ENCODE data around the gene PLA2R1. TPM values are rescaled to one million over a fixed set of nuclear protein-coding genes. Genes with fewer than 3 reads are reported as not detected.

PLA2R1 gene
- total and polyA plus RNA-seq, 10 of the 15 experiments (the other 5 are each of a cell fraction or from before 2014, with no cell fraction given), result 0.01 to 0.05 (median 0.02) TPM; not detected in 6

DNA sequence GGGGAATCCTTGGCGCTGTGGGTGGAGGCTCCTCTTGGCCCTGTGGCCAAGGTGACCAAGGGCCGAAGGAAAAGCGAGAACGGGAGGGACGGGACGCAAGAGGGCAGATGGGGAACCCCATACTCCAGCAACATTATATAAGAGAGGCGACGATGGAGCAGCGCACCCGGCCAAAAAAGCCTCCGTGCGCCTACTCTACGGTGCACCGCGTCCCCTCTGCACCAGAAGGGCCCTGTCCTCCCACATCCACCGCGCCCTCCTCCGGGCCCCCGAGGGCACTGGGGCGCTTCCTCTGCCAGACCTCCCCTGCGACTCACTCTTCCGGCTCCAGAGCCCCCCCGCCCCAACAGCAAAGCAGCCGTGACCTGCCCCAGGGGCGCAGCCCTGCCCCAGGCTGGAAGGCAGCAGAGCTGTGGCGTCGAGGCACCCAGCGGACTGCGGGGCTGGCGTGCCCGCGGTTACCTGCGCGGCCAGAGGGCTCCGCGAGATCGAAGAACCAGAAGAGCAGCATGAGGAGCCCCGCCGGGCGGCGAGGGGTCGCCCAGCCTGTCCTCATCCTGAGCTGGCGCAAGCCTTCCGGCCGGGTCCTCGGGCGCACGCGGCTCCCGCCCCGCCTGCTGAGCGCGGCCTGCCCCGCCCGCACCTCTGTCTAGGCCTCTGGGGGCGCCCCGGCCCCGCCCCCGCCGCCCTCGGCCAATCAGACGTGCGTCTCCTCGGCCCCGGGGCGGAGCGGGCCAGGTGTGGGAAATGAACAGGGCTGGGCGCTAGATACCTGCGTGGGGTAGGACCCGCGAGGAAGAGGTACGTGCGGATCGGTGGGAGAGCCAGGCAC lies 158.1 kb downstream of the PLA2R1 start, which contains the start of gene LY75 (continued):
- 0 out of 2 replicates have a peak, but pooled peaks have one; percentile 17 for TF ChIP-seq STAT1 (conservative IDR thresholded peaks at IDR 0.05)
- no peak for TF ChIP-seq NFXL1 (IDR thresholded peaks at IDR 0.05; ENCODE audit: borderline replicate concordance)
- TF ChIP-seq YBX1 (IDR thresholded peaks at IDR 0.05), result no peak
- TF ChIP-seq ESRRA (IDR thresholded peaks at IDR 0.05; ENCODE audit: low read length), result 0 out of 2 replicates have a peak, but pooled peaks have one; percentile 8
- no peak for TF ChIP-seq RFX5 (IDR thresholded peaks at IDR 0.05; ENCODE audit: low read depth, low read length)
- TF ChIP-seq SMAD1 (IDR thresholded peaks at IDR 0.05; ENCODE audit: low read depth, partially characterized antibody), result peak; percentile 29
- TF ChIP-seq TAF1 (IDR thresholded peaks at IDR 0.05; ENCODE audit: borderline replicate concordance, low read depth, low read length), result no peak
- TF ChIP-seq, protein P1, sequence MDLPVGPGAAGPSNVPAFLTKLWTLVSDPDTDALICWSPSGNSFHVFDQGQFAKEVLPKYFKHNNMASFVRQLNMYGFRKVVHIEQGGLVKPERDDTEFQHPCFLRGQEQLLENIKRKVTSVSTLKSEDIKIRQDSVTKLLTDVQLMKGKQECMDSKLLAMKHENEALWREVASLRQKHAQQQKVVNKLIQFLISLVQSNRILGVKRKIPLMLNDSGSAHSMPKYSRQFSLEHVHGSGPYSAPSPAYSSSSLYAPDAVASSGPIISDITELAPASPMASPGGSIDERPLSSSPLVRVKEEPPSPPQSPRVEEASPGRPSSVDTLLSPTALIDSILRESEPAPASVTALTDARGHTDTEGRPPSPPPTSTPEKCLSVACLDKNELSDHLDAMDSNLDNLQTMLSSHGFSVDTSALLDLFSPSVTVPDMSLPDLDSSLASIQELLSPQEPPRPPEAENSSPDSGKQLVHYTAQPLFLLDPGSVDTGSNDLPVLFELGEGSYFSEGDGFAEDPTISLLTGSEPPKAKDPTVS (IDR thresholded peaks at IDR 0.05; ENCODE audit: low read depth, low read length), result no peak
- peak; percentile 58; the same call in 1 of the 2 replicates for TF ChIP-seq NFYB (IDR thresholded peaks at IDR 0.05; ENCODE audit: insufficient read depth, low read depth, low read length)
- no peak for TF ChIP-seq SPI1 (IDR thresholded peaks at IDR 0.05; ENCODE audit: borderline replicate concordance, insufficient read depth, low read depth, low read length)
- TF ChIP-seq HCFC1 (IDR thresholded peaks at IDR 0.05; ENCODE audit: low read length), result no peak
- TF ChIP-seq POLR2AphosphoS5 (IDR thresholded peaks at IDR 0.05; ENCODE audit: low read length), result peak; percentile 88
- no peak for TF ChIP-seq IRF4 (IDR thresholded peaks at IDR 0.05; ENCODE audit: low read depth, low read length)
- TF ChIP-seq, protein P2, sequence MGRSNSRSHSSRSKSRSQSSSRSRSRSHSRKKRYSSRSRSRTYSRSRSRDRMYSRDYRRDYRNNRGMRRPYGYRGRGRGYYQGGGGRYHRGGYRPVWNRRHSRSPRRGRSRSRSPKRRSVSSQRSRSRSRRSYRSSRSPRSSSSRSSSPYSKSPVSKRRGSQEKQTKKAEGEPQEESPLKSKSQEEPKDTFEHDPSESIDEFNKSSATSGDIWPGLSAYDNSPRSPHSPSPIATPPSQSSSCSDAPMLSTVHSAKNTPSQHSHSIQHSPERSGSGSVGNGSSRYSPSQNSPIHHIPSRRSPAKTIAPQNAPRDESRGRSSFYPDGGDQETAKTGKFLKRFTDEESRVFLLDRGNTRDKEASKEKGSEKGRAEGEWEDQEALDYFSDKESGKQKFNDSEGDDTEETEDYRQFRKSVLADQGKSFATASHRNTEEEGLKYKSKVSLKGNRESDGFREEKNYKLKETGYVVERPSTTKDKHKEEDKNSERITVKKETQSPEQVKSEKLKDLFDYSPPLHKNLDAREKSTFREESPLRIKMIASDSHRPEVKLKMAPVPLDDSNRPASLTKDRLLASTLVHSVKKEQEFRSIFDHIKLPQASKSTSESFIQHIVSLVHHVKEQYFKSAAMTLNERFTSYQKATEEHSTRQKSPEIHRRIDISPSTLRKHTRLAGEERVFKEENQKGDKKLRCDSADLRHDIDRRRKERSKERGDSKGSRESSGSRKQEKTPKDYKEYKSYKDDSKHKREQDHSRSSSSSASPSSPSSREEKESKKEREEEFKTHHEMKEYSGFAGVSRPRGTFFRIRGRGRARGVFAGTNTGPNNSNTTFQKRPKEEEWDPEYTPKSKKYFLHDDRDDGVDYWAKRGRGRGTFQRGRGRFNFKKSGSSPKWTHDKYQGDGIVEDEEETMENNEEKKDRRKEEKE (IDR thresholded peaks at IDR 0.05), result no peak
- no peak; the same call in none of the 2 replicates for TF ChIP-seq SIN3A (IDR thresholded peaks at IDR 0.05; ENCODE audit: low read depth, low read length)
- peak; percentile 4; the same call in 1 of the 2 replicates for TF ChIP-seq RUNX3 (IDR thresholded peaks at IDR 0.05; ENCODE audit: low read length)
- TF ChIP-seq SREBF2 (IDR thresholded peaks at IDR 0.05; ENCODE audit: low read length), result no peak
- no peak; the same call in none of the 2 replicates for TF ChIP-seq YY1 (IDR thresholded peaks at IDR 0.05; ENCODE audit: low read depth, low read length)
- peak; percentile 47 to 75; a peak in 3 of 4 replicates for TF ChIP-seq BHLHE40 (IDR thresholded peaks at IDR 0.05; ENCODE audit: borderline replicate concordance in 1 of 2, low read depth in 2 of 2, low read length in 1 of 2)
- TF ChIP-seq, protein P3, sequence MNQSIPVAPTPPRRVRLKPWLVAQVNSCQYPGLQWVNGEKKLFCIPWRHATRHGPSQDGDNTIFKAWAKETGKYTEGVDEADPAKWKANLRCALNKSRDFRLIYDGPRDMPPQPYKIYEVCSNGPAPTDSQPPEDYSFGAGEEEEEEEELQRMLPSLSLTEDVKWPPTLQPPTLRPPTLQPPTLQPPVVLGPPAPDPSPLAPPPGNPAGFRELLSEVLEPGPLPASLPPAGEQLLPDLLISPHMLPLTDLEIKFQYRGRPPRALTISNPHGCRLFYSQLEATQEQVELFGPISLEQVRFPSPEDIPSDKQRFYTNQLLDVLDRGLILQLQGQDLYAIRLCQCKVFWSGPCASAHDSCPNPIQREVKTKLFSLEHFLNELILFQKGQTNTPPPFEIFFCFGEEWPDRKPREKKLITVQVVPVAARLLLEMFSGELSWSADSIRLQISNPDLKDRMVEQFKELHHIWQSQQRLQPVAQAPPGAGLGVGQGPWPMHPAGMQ (IDR thresholded peaks at IDR 0.05; ENCODE audit: borderline replicate concordance), result no peak
- TF ChIP-seq ZNF207 (IDR thresholded peaks at IDR 0.05; ENCODE audit: borderline replicate concordance), result no peak; the same call in 1 of the 2 replicates
- no peak for TF ChIP-seq BCL11A (IDR thresholded peaks at IDR 0.05; ENCODE audit: low read depth, low read length)
- peak; percentile 85 for TF ChIP-seq POLR2AphosphoS2 (IDR thresholded peaks at IDR 0.05; ENCODE audit: low read depth, low read length)
- 0 out of 2 replicates have a peak, but pooled peaks have one; percentile 4 for TF ChIP-seq TCF3 (IDR thresholded peaks at IDR 0.05; ENCODE audit: borderline replicate concordance, insufficient read depth, low read depth, low read length)
